ENCODE data around the gene FOXD4L5. TPM values are rescaled to one million over a fixed set of nuclear protein-coding genes. Genes with fewer than 3 reads are reported as not detected.
"Not testable (repeated sequence)": the region's sequence is repeated elsewhere in the genome, so short reads cannot be mapped to it uniquely, and the experiment has no call there.

FOXD4L5 gene
- total RNA-seq: under 1 TPM in 1 of 4 donors, not detected in 3; 0.12 TPM

- not testable (repeated sequence) for H3K27ac ChIP-seq, H3K4me3 ChIP-seq, H3K27me3 ChIP-seq, H3K9me3 ChIP-seq, H3K36me3 ChIP-seq, H3K4me1 ChIP-seq, ATAC-seq
- 71% methylated on average over 1 of the region's 2 CpGs; no CpG with 5 or more reads in 1 of the 2 donors for WGBS, 2 donors (ENCODE audit: low coverage in 1 of 2)
These were observed at the start of gene FOXD4L5 for GRCh38 chr9:65285109-65285508. FOXD4L5 (minus strand) TSS chr9:65285209; CDS start chr9:65284377, 832 bp downstream.

DNA sequence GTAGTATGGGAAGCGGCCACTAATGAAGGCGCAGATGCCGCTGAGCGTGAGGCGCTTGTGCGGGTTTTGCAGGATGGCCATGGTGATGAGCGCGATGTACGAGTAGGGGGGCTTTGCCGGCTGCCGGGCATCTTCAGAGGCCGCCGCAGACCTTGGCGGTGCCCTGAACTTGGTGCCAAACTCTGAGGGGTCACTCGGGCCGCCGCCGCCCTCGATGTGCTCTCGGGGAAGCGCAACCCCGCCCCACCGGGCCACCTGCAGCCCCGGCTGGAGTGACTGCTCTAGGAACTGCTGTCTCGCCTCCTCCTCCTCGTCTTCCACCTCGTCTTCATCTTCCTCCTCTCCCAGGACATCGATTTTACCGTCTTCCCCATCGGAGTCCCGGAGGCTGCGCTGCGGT lies 1.1 kb downstream of the FOXD4L5 start:
- not testable (repeated sequence) for H3K9me3 ChIP-seq, H3K27ac ChIP-seq, H3K36me3 ChIP-seq, H3K4me3 ChIP-seq, ATAC-seq, H3K27me3 ChIP-seq, H3K4me1 ChIP-seq
- no CpG with 5 or more reads among the region's 33 CpGs for WGBS, 2 donors (ENCODE audit: low coverage in 1 of 2)

DNA sequence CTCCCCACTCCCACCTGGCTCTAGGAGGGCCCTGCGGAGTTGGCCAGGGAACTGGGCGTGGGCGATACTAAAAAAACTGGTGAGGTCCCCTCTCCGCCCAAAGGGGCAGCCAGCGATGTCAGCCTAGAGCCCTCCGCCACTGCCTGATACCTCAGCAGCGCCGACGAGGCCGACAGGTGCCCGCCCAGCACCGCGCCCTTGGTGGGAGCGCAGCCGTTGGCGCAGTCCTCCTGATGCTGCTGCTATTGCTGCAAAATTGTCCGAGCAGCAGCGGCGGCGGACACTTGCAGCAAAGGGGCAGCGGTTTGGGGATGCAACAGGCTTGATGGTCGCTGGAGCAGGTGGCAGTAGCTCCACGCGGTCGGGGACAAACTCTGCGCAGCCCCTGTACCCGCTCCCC lies 2.0 kb downstream of the FOXD4L5 start:
- ATAC-seq, H3K9me3 ChIP-seq, H3K27me3 ChIP-seq, H3K36me3 ChIP-seq, H3K4me3 ChIP-seq, H3K27ac ChIP-seq, H3K4me1 ChIP-seq: not testable (repeated sequence)
- WGBS, 2 donors (ENCODE audit: low coverage in 1 of 2): no CpG with 5 or more reads among the region's 27 CpGs

Small RNAs within 50 kb of the gene (small RNA-seq; reads per million reads assigned to genes)
- 0 reads per million in 4 donors for gene IGKV1OR9-1

Data from gastroesophageal sphincter (tissue), 4 donors.